Measurements from ENCODE around the gene RBFOX2.

GRCh38 chr22:36012332-36012731 is 16.3 kb downstream of the RBFOX2 start:
- TF ChIP-seq MYC (IDR thresholded peaks at IDR 0.05; ENCODE audit: low read depth, low read length) (no peak), EZH2 (IDR thresholded peaks at IDR 0.05; ENCODE audit: borderline replicate concordance, low read depth, low read length, severe bottlenecking) (no peak), CTCF (IDR thresholded peaks at IDR 0.05; ENCODE audit: extremely low read depth in 1 of 2, insufficient read depth in 1 of 2, low read depth in 1 of 2, low read length in 2 of 2) (no peak), POLR2A (IDR thresholded peaks at IDR 0.05; ENCODE audit: low read depth, low read length) (no peak)
